Measurements from ENCODE around the gene RAD51B. TPM values are rescaled to one million over a fixed set of nuclear protein-coding genes. Genes with fewer than 3 reads are reported as not detected.

RAD51B gene
- total and polyA plus RNA-seq, 7 donors = 2.4 to 24.4 (median 7.1) TPM

- no peak overlapping the region for H3K27ac ChIP-seq
- DNase-seq = no peak
- no peak overlapping the region for H3K4me3 ChIP-seq
- TF ChIP-seq EP300 (IDR thresholded peaks at IDR 0.05) (no peak), POLR2AphosphoS5 (IDR thresholded peaks at IDR 0.05) (no peak), POLR2A (IDR thresholded peaks at IDR 0.05) (no peak)
- TF ChIP-seq, protein P1, sequence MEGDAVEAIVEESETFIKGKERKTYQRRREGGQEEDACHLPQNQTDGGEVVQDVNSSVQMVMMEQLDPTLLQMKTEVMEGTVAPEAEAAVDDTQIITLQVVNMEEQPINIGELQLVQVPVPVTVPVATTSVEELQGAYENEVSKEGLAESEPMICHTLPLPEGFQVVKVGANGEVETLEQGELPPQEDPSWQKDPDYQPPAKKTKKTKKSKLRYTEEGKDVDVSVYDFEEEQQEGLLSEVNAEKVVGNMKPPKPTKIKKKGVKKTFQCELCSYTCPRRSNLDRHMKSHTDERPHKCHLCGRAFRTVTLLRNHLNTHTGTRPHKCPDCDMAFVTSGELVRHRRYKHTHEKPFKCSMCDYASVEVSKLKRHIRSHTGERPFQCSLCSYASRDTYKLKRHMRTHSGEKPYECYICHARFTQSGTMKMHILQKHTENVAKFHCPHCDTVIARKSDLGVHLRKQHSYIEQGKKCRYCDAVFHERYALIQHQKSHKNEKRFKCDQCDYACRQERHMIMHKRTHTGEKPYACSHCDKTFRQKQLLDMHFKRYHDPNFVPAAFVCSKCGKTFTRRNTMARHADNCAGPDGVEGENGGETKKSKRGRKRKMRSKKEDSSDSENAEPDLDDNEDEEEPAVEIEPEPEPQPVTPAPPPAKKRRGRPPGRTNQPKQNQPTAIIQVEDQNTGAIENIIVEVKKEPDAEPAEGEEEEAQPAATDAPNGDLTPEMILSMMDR (IDR thresholded peaks at IDR 0.05) = no peak
- peaks cover 0 to 18% (median 13%) of the 10 kb centered on the region in 4 donors for H3K4me1 ChIP-seq
- intact Hi-C loops (cut with DNase I) = no loop called here
- 93 to 94% methylated on average over 4 of the region's 4 CpGs for WGBS, 2 donors
- H3K27me3 ChIP-seq = no peaks in the 10 kb centered on the region
- no peaks in the 10 kb centered on the region for H3K36me3 ChIP-seq
- H3K9me3 ChIP-seq = no peaks in the 10 kb centered on the region
Observed at GRCh38 chr14:68740788-68741476, 921.4 kb downstream of the RAD51B start.

DNA sequence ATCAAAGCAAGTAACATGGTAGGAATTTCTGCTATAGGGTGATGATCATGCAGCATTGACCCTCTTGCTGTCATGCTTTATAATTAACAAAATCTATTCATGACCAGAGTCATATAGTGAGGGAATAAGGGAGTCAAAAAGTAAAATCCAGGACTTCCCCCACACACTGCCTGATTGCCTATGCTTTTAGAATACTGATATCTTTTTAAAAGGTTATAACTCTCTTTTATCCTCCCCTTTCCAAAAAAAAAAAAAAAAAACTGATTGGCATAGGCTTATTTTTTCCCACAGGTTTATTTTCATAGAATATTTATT lies 921.9 kb downstream of the RAD51B start:
- Histone ChIP-seq H3K27ac (no peak overlapping the region), H3K9me3 (no peaks in the 10 kb centered on the region), H3K27me3 (no peaks in the 10 kb centered on the region), H3K4me3 (no peak overlapping the region), H3K36me3 (no peaks in the 10 kb centered on the region), H3K4me1 (peaks cover 0 to 13% (median 8%) of the 10 kb centered on the region in 4 donors)
- no peak for TF ChIP-seq POLR2AphosphoS5 (IDR thresholded peaks at IDR 0.05)
- TF ChIP-seq EP300 (IDR thresholded peaks at IDR 0.05) = no peak
- no peak for TF ChIP-seq POLR2A (IDR thresholded peaks at IDR 0.05)
- TF ChIP-seq, protein P1 (IDR thresholded peaks at IDR 0.05) = no peak
- intact Hi-C loops (cut with DNase I) = no loop called here
- DNase-seq = no peak

DNA sequence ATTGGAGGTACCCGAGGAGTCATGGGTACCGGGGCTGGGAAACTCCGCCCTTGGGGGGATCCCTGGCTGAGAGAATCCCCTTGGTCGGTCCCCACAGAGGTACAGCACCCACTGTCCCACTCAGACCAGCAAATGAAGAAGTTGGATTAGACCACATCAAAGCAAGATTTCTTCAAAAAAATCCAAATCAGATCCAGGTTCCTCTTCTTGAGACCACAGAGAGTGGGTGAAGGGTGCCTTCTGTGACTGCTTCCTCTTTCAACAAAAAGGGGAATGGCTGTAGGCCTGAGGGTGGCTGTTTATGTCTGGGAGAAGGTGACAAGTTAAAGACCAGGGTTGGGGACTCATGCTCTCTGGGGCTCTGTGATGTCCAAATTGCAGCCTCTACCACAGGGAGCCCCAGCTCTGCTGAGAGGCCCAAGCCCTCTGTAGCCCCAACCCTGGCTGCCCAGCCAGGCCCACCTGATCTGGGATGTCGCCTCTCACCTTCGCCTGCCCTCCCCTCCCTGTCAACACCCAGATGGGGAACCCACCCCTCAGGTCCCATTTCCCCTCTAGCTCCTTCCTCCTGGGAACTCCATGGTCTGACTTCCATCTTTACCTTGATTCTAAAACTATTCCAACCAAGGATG lies 922.4 kb downstream of the RAD51B start:
- TF ChIP-seq POLR2AphosphoS5 (IDR thresholded peaks at IDR 0.05) (no peak), EP300 (IDR thresholded peaks at IDR 0.05) (no peak), POLR2A (IDR thresholded peaks at IDR 0.05) (no peak)
- TF ChIP-seq, protein P1 (IDR thresholded peaks at IDR 0.05) = no peak
- DNase-seq = no peak
- WGBS, 2 donors = 70 to 94% methylated on average over 6 of the region's 6 CpGs

DNA sequence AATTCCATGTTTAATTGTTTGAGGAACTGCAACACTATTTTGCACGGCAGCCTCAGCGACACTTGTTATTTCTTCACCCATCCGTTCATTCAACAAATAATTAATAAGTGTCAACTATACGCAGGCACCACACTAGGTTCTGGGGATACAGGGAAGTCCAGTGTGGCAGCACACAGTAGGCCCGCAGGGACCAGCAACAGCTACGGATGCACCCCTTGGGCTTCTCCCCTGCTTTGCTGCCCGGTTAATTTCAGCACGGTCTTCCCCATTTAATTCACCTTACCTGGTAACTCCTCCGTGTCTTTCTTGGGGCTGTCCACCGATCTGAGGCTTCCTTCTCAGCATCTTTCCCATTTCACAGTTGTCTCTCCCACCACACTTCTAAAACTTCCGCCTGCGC lies 925.0 kb downstream of the RAD51B start:
- Histone ChIP-seq H3K4me3 (no peak overlapping the region), H3K4me1 (peaks cover 0 to 23% (median 16%) of the 10 kb centered on the region in 4 donors), H3K27me3 (no peaks in the 10 kb centered on the region), H3K36me3 (no peaks in the 10 kb centered on the region), H3K9me3 (no peaks in the 10 kb centered on the region), H3K27ac (no peak overlapping the region)
- intact Hi-C loops (cut with DNase I) = loop anchor here (5.0 kb wide), 1 partner anchor 37 kb away; no protein-coding TSS in a partner anchor
- DNase-seq = no peak
- 91 to 93% methylated on average over 12 of the region's 12 CpGs for WGBS, 2 donors
- no peak for TF ChIP-seq EP300 (IDR thresholded peaks at IDR 0.05)
- no peak for TF ChIP-seq POLR2AphosphoS5 (IDR thresholded peaks at IDR 0.05)
- no peak for TF ChIP-seq POLR2A (IDR thresholded peaks at IDR 0.05)
- TF ChIP-seq, protein P1 (IDR thresholded peaks at IDR 0.05) = no peak

More for the DNA sequence above, 922.4 kb downstream of the RAD51B start:
- no peaks in the 10 kb centered on the region for H3K27me3 ChIP-seq
- H3K4me3 ChIP-seq = no peak overlapping the region
- intact Hi-C loops (cut with DNase I) = no loop called here
- H3K9me3 ChIP-seq = no peaks in the 10 kb centered on the region
- peaks cover 0 to 8% (median 4%) of the 10 kb centered on the region in 4 donors for H3K4me1 ChIP-seq
- no peak overlapping the region for H3K27ac ChIP-seq
- H3K36me3 ChIP-seq = no peaks in the 10 kb centered on the region
